ENCODE measurements around the gene PROKR1. TPM values are rescaled to one million over a fixed set of nuclear protein-coding genes. Genes with fewer than 3 reads are reported as not detected.

Gene PROKR1
- total RNA-seq, 1 experiment from 2014 or later, result not detected

DNA sequence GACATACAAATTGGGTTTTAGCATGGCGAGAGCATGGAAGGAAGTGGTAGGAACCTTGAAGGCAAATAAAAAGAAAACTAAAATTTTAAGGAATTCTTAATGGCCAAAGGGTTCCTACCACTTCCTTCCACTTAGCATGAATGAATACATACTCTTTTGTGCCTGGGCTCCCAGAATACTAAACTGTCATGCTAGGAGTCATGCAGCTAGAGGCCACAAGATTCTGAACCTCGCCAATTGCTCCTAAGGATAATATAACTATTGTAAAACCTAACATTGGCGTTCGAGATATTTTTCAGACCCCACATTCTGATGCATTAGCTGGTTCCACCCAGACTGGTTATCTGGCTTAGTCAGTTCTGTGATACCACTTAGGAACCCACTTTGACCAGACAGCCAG, 52.6 kb downstream of the PROKR1 start:
- H3K4me3 ChIP-seq (replicated peaks in 1 of 2; ENCODE audit: low read depth in 1 of 2, low read length in 2 of 2), result no peak overlapping the region
- no peak overlapping the region for H2AFZ ChIP-seq (ENCODE audit: low read depth, low read length, poor library complexity, severe bottlenecking)
- no peak overlapping the region for H3K27ac ChIP-seq (ENCODE audit: low read depth, low read length)
- H3K9ac ChIP-seq (ENCODE audit: low read length), result no peak overlapping the region
- BruUV-seq (replicated peaks), result no TSS peak
- no peaks in the 10 kb centered on the region for H4K20me1 ChIP-seq (ENCODE audit: insufficient read depth)
- TF ChIP-seq CTCF (IDR thresholded peaks at IDR 0.05 in 2 of 3, conservative IDR thresholded peaks at IDR 0.05 in 1 of 3; ENCODE audit: borderline replicate concordance in 1 of 3, insufficient read depth in 1 of 3, low read depth in 2 of 3, low read length in 2 of 3) (no peak), ATF3 (IDR thresholded peaks at IDR 0.05) (no peak), EGR1 (IDR thresholded peaks at IDR 0.05; ENCODE audit: low read depth) (no peak), ZFX (IDR thresholded peaks at IDR 0.05) (no peak), SRF (IDR thresholded peaks at IDR 0.05; ENCODE audit: low read depth) (no peak), POLR2AphosphoS5 (IDR thresholded peaks at IDR 0.05; ENCODE audit: low read depth, low read length) (no peak), SIN3A (IDR thresholded peaks at IDR 0.05; ENCODE audit: low read depth) (no peak), FOSL1 (IDR thresholded peaks at IDR 0.05; ENCODE audit: low read depth) (no peak), EZH2phosphoT487 (IDR thresholded peaks at IDR 0.05; ENCODE audit: borderline replicate concordance) (no peak), TCF7L2 (IDR thresholded peaks at IDR 0.05; ENCODE audit: borderline replicate concordance, extremely low read depth, insufficient read depth, insufficient read length) (no peak), RAD21 (IDR thresholded peaks at IDR 0.05; ENCODE audit: low read depth) (no peak), CEBPB (IDR thresholded peaks at IDR 0.05; ENCODE audit: low read depth) (no peak), CBX3 (IDR thresholded peaks at IDR 0.05; ENCODE audit: low read depth) (no peak), SP1 (IDR thresholded peaks at IDR 0.05; ENCODE audit: low read depth) (no peak), ZNF274 (IDR thresholded peaks at IDR 0.05; ENCODE audit: low read depth, low read length) (no peak)
- TF ChIP-seq, protein P1, sequence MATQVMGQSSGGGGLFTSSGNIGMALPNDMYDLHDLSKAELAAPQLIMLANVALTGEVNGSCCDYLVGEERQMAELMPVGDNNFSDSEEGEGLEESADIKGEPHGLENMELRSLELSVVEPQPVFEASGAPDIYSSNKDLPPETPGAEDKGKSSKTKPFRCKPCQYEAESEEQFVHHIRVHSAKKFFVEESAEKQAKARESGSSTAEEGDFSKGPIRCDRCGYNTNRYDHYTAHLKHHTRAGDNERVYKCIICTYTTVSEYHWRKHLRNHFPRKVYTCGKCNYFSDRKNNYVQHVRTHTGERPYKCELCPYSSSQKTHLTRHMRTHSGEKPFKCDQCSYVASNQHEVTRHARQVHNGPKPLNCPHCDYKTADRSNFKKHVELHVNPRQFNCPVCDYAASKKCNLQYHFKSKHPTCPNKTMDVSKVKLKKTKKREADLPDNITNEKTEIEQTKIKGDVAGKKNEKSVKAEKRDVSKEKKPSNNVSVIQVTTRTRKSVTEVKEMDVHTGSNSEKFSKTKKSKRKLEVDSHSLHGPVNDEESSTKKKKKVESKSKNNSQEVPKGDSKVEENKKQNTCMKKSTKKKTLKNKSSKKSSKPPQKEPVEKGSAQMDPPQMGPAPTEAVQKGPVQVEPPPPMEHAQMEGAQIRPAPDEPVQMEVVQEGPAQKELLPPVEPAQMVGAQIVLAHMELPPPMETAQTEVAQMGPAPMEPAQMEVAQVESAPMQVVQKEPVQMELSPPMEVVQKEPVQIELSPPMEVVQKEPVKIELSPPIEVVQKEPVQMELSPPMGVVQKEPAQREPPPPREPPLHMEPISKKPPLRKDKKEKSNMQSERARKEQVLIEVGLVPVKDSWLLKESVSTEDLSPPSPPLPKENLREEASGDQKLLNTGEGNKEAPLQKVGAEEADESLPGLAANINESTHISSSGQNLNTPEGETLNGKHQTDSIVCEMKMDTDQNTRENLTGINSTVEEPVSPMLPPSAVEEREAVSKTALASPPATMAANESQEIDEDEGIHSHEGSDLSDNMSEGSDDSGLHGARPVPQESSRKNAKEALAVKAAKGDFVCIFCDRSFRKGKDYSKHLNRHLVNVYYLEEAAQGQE (IDR thresholded peaks at IDR 0.05; ENCODE audit: low read depth), result no peak
- H3K36me3 ChIP-seq (ENCODE audit: control insufficient read depth in 1 of 2, insufficient read depth in 2 of 2, low read length in 2 of 2), result no peaks in the 10 kb centered on the region
- POLR2A ChIA-PET, result no interaction called here
- ATAC-seq, result no peak
- CTCF ChIA-PET, result no interaction called here
- no peaks in the 10 kb centered on the region for H3K9me2 ChIP-seq (ENCODE audit: insufficient read depth)
- no peak for DNase-seq (ENCODE audit: low read depth, low spot score)
- intact Hi-C loops (cut with micrococcal nuclease), result no loop called here
- no peaks in the 10 kb centered on the region for H3K79me2 ChIP-seq (ENCODE audit: insufficient read depth, low read length)
- no peaks in the 10 kb centered on the region for H3K4me1 ChIP-seq (ENCODE audit: control insufficient read depth in 1 of 2, insufficient read depth in 2 of 2, low read length in 2 of 2)
- H3K27me3 ChIP-seq (ENCODE audit: insufficient read depth, low read length), result no peaks in the 10 kb centered on the region
- RAD21 ChIA-PET (ENCODE audit: low non-redundant PET in 1 of 2, low total read pairs in 2 of 2, uncharacterized antibody in 2 of 2, unreplicated experiment in 2 of 2), result no interaction called here
- no peaks in the 10 kb centered on the region for H3K9me3 ChIP-seq (ENCODE audit: control insufficient read depth in 1 of 2, insufficient read depth in 1 of 2, low read depth in 1 of 2, low read length in 2 of 2)
- no peak overlapping the region for H3K4me2 ChIP-seq (ENCODE audit: low read length)

Data from HCT116 (cell line).